ENCODE results near the gene ARHGEF28.

ARHGEF28 gene

DNA sequence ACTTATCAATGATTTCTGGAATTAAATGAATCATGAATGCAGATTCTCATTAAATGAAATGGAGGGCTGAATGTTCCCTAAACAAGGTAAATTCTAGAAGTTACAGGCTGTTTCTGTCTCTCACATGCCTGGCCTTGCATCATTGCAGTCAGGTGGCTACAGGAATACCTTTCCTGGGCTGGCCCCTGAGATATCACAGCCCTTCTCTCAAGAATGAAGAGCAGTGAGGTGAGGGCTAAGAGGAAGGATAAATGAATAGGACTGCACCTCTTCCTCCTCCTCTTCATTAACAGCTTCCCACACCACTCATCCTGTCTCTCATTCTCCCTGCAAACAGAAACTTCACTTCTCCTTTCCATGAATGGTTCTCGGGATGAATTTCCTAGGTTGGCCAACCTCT is 22.5 kb downstream of the ARHGEF28 start:
- no peak for DNase-seq
- in situ Hi-C loops (cut with MboI; ENCODE audit: low pct_unique_long_range_greater_than_20kb, low sequenced_read_pairs), result no loop called here

GRCh38 chr5:73649926-73650325 is 23.9 kb downstream of the ARHGEF28 start:
- in situ Hi-C loops (cut with MboI; ENCODE audit: low pct_unique_long_range_greater_than_20kb, low sequenced_read_pairs), result no loop called here

DNA sequence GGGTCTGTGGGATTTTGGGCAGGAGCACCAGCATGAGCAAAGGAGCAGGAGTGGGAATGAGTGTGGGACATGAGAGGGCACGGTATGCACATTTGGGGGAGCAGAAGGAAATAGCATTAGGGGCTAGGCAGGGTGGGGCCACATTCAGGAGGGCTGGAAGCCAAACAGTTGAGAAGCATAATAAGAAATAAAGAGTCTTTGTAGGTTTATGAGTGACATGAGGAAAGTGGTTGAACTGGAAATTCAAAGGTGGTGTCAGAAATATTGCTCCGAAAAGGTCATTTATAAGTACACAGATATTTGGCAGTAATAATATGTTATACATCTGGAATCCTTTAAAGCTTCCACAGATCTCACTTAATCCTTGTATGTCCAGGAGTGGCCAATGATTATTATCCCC is 26.4 kb downstream of the ARHGEF28 start:
- in situ Hi-C loops (cut with MboI; ENCODE audit: low pct_unique_long_range_greater_than_20kb, low sequenced_read_pairs), result no loop called here
- DNase-seq, result no peak

More at GRCh38 chr5:73649926-73650325, 23.9 kb downstream of the ARHGEF28 start:
- DNase-seq, result no peak

GRCh38 chr5:73654171-73654811 is 28.3 kb downstream of the ARHGEF28 start:
- in situ Hi-C loops (cut with MboI; ENCODE audit: low pct_unique_long_range_greater_than_20kb, low sequenced_read_pairs), result no loop called here
- DNase-seq, result no peak

DNA sequence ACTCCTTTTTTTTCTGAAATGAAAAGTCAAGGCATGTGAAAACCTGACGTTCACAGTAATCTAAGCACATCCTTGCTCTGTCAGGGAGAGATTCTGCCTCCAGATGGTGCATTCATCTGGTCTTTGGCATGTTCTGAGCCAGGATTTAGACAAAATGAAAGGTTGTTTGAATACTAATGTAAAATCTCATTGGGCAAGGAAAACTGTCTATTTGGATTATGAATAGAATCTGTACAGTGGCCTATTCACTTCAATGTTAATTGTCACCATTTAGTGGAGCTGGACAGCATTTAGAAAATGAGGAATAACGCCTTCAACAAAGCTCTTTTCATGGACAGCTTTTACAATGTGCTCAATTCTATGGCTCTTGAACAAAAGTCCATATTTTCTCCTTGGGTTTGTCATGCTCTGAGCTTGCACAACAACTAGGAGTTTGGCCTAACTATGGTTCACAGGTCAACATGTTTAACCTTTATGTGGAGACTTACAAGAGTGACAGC is 28.9 kb downstream of the ARHGEF28 start:
- no peak for DNase-seq

DNA sequence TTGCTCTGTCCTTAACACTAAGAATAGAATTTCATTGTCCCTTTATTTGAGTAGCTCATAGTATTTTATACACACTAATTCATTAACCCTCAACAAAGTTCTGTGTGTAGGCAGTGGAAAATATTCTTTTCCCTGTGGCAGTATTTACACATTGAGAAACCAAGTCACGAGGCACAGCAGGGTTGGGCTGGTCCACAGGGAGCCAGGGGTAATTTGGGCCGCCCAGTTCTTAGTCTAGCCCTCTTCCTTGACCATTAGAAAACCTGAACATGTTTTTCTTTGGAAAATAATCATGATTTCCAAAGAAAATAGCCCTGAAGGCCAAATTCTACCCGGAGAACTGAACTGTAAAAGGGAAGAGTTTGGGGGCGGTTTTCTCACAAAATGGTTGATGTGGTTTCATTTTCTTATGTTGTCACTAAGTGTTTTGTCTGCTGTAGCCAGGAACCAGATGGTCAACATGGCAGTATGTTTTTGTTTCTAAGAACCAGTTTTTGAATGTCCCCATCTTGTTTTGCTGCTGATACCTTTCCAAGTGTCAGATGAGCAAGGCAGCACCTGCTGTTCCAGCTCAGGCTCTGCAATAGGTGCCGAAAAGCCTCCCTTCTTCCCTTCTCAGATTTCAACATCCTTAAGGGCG is 29.6 kb downstream of the ARHGEF28 start:
- in situ Hi-C loops (cut with MboI; ENCODE audit: low pct_unique_long_range_greater_than_20kb, low sequenced_read_pairs), result no loop called here

More for the DNA sequence above, 28.9 kb downstream of the ARHGEF28 start:
- in situ Hi-C loops (cut with MboI; ENCODE audit: low pct_unique_long_range_greater_than_20kb, low sequenced_read_pairs), result no loop called here

DNA sequence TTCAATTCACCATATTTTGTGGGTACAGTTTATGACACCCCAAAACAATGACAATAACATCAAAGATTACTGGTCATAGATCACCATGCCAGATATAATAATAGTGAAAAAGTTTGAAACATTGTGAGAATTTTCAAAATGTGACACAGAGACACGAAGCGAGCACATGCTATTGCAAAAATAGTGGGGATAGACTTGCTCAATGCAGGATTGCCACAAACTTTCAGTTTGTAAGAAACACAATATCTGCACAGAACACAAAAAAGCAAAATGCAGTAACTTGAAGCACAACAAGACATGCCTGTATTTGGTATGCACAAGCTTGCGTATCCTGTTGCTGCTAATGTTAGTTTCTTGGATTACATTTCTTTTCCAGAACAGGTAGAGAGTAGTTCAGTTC is 35.8 kb downstream of the ARHGEF28 start:
- no peak for DNase-seq
- in situ Hi-C loops (cut with MboI; ENCODE audit: low pct_unique_long_range_greater_than_20kb, low sequenced_read_pairs), result no loop called here

More for the DNA sequence above, 29.6 kb downstream of the ARHGEF28 start:
- DNase-seq, result no peak

DNA sequence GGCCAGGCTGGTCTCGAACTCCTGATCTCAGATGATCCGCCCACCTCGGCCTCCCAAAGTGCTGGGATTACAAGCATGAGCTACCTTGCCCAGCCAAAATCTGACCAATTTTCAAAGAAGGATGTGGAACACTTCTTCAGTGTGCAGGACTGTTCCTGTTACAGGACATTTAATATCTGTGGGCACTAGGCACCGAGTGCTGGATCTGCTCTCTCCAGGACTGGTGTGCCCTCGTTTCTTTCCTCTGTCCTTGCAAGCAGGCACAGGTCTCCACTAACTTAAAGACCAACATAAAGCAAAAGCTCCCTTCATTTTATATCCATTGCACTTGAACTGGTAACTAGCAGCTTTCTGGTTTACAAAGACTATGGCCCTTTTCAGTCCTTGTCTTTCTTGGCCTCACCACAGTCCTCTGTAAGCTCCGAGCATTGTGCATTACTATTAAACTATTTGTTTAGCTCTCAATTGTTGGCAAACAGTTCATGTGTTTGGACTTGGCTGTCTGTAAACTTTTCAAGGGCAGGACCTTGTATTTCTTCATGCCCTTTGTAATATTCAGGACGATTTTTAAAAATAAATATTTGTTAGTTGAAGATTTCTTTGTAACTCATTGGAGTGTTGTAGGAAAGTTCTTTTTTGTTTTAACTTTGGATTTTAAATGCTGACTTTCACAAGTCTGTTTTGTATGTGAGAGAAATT is 37.3 kb downstream of the ARHGEF28 start:
- DNase-seq, result no peak
- in situ Hi-C loops (cut with MboI; ENCODE audit: low pct_unique_long_range_greater_than_20kb, low sequenced_read_pairs), result no loop called here

DNA sequence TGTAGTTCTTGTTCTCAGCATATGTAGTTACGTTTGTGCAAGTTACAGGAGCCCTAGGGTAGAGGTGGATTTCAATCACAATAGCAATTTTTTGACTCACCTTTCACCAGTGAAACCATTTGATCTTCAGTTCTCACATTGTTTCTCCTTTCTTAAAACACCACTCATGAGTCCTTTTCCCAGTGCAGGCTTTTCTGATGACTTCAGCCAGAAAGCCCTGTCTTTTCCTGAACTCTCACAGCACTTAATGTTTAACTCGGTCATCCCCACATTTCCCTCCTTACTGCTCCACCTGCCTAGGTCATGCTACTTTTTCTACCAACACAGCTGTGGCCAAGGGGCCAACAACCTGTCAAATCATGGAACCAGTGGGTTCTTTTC is 37.9 kb downstream of the ARHGEF28 start:
- no peak for DNase-seq

GRCh38 chr5:73664796-73665195 is 38.8 kb downstream of the ARHGEF28 start:
- DNase-seq, result no peak
- in situ Hi-C loops (cut with MboI; ENCODE audit: low pct_unique_long_range_greater_than_20kb, low sequenced_read_pairs), result no loop called here

More for the DNA sequence above, 37.9 kb downstream of the ARHGEF28 start:
- in situ Hi-C loops (cut with MboI; ENCODE audit: low pct_unique_long_range_greater_than_20kb, low sequenced_read_pairs), result no loop called here

DNA sequence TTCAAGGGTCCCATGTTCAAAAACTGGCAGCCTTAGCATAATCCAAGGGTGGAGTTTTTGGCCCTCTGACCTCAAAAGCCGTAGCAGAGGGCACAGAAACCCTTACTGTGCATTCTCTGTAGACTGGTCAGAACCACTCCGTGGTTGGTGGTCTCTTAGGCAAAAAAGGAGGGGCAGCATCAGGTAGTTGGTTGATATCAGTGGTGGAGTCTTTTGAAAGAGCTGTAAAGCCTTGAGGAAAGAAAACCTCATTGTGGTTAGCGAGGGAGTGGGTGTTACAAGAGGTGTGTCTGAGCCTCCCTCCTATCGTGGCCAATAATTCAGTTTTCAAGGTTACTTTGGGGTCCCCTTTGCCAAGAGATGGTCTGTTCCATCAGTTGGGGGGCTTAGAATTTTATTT is 40.9 kb downstream of the ARHGEF28 start:
- in situ Hi-C loops (cut with MboI; ENCODE audit: low pct_unique_long_range_greater_than_20kb, low sequenced_read_pairs), result no loop called here
- DNase-seq, result no peak

- no peak for DNase-seq
- in situ Hi-C loops (cut with MboI; ENCODE audit: low pct_unique_long_range_greater_than_20kb, low sequenced_read_pairs), result no loop called here
Measured at GRCh38 chr5:73668017-73668416, 42.0 kb downstream of the ARHGEF28 start.

DNA sequence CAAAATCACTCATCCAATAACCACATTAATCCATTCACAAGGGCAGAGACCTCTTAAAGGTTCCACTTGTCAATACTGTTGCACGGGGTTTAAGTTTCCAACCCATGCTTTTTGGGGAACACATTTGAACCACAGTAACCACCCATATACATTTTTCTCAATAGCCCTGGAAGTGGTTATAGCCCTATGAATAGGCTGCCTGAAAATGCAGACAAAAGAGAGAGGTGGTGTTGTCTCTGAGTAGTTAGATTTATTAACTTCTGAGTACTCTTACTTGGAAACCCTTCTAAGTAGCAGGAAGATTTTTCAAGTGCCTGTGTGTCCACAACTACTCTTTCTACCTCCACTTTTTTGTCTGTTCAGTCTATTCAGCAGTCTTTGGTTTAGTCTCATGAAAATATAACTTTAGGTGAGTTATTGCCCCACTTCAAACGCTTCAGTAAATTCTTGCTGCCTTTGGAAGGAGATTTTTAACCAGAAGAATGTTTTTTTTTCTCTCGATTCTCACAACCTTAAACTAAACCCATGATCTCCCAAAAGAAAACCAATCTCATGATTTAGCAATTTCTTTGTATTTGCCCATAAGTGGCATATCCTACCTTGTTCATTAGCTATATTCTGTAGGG is 42.6 kb downstream of the ARHGEF28 start:
- in situ Hi-C loops (cut with MboI; ENCODE audit: low pct_unique_long_range_greater_than_20kb, low sequenced_read_pairs), result no loop called here
- no peak for DNase-seq

GRCh38 chr5:73670731-73671130 is 44.7 kb downstream of the ARHGEF28 start:
- in situ Hi-C loops (cut with MboI; ENCODE audit: low pct_unique_long_range_greater_than_20kb, low sequenced_read_pairs), result no loop called here
- no peak for DNase-seq

- no peak for DNase-seq
- in situ Hi-C loops (cut with MboI; ENCODE audit: low pct_unique_long_range_greater_than_20kb, low sequenced_read_pairs), result no loop called here
Measured at GRCh38 chr5:73672132-73672531, 46.1 kb downstream of the ARHGEF28 start.

DNA sequence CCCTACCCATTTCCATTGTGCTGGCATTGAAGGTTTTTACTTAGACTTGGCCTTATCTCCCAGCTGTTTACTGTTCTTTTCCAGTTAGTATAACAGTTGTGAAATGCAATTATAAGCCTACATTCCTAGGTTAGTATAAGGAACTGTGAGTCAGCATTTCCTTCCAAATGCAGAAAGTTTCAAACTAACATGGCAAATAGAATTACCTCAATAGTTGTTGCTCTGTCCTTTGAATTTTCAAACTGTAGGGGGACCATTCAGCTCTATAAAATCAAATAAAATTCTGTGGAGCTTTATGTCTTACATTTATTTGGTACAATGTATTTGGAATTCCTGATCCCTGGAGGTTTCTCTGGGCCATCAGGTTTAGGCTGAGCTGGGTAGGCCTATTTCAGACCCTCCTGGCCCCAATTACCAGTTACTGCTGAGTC is 47.2 kb downstream of the ARHGEF28 start:
- in situ Hi-C loops (cut with MboI; ENCODE audit: low pct_unique_long_range_greater_than_20kb, low sequenced_read_pairs), result no loop called here
- DNase-seq, result no peak

GRCh38 chr5:73674669-73675004 is 48.6 kb downstream of the ARHGEF28 start:
- in situ Hi-C loops (cut with MboI; ENCODE audit: low pct_unique_long_range_greater_than_20kb, low sequenced_read_pairs), result no loop called here
- no peak for DNase-seq

DNA sequence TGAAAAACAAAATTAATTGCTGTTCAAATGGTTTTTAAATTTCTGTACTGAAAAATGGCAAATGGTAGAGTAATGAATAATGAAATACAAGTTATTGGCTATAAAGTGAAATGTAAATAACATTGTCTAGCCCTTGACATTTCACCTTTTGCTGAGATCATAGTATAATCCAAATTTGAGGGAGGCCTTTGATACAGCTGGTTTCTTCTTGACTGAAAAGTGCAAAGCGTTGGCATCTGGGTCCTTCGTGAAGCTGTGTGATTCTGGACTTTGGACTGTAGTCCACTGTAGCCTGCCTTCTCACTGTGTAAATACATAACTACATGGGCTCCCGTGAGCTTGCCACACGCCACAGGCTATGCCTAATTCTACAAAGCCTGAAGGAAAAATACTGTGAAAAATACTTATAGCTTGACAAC is 52.3 kb downstream of the ARHGEF28 start:
- in situ Hi-C loops (cut with MboI; ENCODE audit: low pct_unique_long_range_greater_than_20kb, low sequenced_read_pairs), result no loop called here
- no peak for DNase-seq

DNA sequence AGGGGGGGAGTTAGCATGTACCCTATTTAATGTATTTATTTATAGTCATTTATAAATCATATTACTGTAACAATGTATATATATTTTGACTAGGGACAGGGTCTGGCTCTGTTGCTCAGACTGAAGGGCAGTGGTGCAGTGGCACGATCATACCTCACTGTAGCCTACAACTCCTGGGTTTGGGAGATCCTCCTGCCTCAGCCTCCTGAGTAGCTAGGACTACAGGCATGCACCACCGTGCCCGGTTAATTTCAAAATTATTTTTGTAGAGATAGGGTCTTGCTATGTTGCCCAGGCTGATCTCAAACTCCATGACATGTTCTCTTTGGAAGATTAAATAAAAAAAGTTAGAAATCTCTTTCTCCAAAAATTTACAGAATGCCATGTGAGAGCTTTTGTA is 52.8 kb downstream of the ARHGEF28 start:
- in situ Hi-C loops (cut with MboI; ENCODE audit: low pct_unique_long_range_greater_than_20kb, low sequenced_read_pairs), result no loop called here
- no peak for DNase-seq

GRCh38 chr5:73682176-73682575 is 56.2 kb downstream of the ARHGEF28 start:
- in situ Hi-C loops (cut with MboI; ENCODE audit: low pct_unique_long_range_greater_than_20kb, low sequenced_read_pairs), result no loop called here
- DNase-seq, result no peak

Data from KBM-7 (cell line).